ENCODE measurements around the gene GFI1. TPM values are rescaled to one million over a fixed set of nuclear protein-coding genes. Genes with fewer than 3 reads are reported as not detected.

GFI1 gene
- total and polyA plus RNA-seq, 2 donors (not counting 3 experiments of a cell fraction or from before 2014, with no cell fraction given) = 0.11 to 0.22 TPM

DNA sequence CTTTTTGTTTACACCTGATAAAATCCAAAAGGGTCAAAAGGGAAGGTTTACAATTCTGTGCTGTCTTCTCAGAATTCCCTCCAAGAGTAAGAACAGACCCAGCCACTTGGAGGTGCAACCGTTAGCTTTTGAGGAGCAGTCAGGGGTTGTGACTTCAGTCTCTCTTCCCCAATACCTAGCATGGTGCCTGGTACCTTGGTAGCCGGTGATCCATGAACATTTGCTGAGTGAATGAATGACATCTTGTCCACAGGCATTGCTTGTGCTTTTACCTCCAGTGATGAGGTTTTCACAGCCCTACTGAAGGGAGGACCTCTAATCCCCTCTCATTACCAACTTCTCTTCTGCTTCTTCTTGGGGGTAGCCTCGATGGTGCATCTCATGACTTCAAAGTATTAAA lies 11.7 kb downstream of the GFI1 start:
- Histone ChIP-seq H2AFZ (ENCODE audit: low read depth, low read length) (no peak overlapping the region), H3K4me2 (ENCODE audit: insufficient read depth, low read length) (no peak overlapping the region), H3K4me1 (ENCODE audit: control insufficient read depth, extremely low read depth, insufficient read depth, low read length) (no peaks in the 10 kb centered on the region), H3K4me3 (replicated peaks in 1 of 3; ENCODE audit: insufficient read depth in 1 of 3, low read depth in 1 of 3, low read length in 3 of 3) (no peak overlapping the region), H3K27ac (ENCODE audit: insufficient read depth, low read depth, low read length) (no peak overlapping the region), H3K9me3 (replicated peaks; ENCODE audit: control insufficient read depth, insufficient read depth, low read length) (no peaks in the 10 kb centered on the region), H3K9me1 (replicated peaks; ENCODE audit: control insufficient read depth, extremely low read depth, insufficient read depth, low read length) (no peaks in the 10 kb centered on the region), H4K20me1 (replicated peaks; ENCODE audit: control insufficient read depth, extremely low read depth, insufficient read depth, low read length) (no peaks in the 10 kb centered on the region), H3K79me2 (ENCODE audit: control insufficient read depth, insufficient read depth, low read length) (no peaks in the 10 kb centered on the region), H3K9ac (replicated peaks; ENCODE audit: extremely low read depth, insufficient read depth, low read length) (no peak overlapping the region), H3K36me3 (ENCODE audit: control insufficient read depth in 2 of 2, extremely low read depth in 1 of 2, insufficient read depth in 2 of 2, low read length in 2 of 2) (no peaks in the 10 kb centered on the region), H3K27me3 (ENCODE audit: control insufficient read depth in 2 of 2, insufficient read depth in 2 of 2, low read length in 2 of 2) (peaks cover 31 to 39% of the 10 kb centered on the region in 2 experiments)
- CTCF ChIA-PET = interaction anchor here (1.2 kb wide), 1 partner anchor 165 kb away, joined by 6 read pairs; no protein-coding TSS in a partner anchor
- TF ChIP-seq POLR2AphosphoS5 (IDR thresholded peaks at IDR 0.05; ENCODE audit: insufficient read depth, low read depth, low read length) (no peak), POLR2A (IDR thresholded peaks at IDR 0.05; ENCODE audit: low read depth, low read length) (no peak), FOS (IDR thresholded peaks at IDR 0.05; ENCODE audit: borderline replicate concordance, insufficient read depth, low read length) (no peak), MYC (IDR thresholded peaks at IDR 0.05; ENCODE audit: low read depth, low read length) (no peak), JUN (IDR thresholded peaks at IDR 0.05; ENCODE audit: borderline replicate concordance, insufficient read depth, insufficient read length, low read depth) (no peak), GATA2 (IDR thresholded peaks at IDR 0.05; ENCODE audit: insufficient read depth, insufficient read length, low read depth, low read length) (no peak), EZH2 (IDR thresholded peaks at IDR 0.05; ENCODE audit: borderline replicate concordance, low read depth, low read length, severe bottlenecking) (no peak)
- TF ChIP-seq, protein P1, sequence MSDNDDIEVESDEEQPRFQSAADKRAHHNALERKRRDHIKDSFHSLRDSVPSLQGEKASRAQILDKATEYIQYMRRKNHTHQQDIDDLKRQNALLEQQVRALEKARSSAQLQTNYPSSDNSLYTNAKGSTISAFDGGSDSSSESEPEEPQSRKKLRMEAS (IDR thresholded peaks at IDR 0.05; ENCODE audit: insufficient read depth, insufficient read length) = no peak
- TF ChIP-seq, protein P2, sequence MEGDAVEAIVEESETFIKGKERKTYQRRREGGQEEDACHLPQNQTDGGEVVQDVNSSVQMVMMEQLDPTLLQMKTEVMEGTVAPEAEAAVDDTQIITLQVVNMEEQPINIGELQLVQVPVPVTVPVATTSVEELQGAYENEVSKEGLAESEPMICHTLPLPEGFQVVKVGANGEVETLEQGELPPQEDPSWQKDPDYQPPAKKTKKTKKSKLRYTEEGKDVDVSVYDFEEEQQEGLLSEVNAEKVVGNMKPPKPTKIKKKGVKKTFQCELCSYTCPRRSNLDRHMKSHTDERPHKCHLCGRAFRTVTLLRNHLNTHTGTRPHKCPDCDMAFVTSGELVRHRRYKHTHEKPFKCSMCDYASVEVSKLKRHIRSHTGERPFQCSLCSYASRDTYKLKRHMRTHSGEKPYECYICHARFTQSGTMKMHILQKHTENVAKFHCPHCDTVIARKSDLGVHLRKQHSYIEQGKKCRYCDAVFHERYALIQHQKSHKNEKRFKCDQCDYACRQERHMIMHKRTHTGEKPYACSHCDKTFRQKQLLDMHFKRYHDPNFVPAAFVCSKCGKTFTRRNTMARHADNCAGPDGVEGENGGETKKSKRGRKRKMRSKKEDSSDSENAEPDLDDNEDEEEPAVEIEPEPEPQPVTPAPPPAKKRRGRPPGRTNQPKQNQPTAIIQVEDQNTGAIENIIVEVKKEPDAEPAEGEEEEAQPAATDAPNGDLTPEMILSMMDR (IDR thresholded peaks at IDR 0.05; ENCODE audit: extremely low read depth in 1 of 2, insufficient read depth in 1 of 2, low read depth in 1 of 2, low read length in 2 of 2) = no peak
- POLR2A ChIA-PET = no interaction called here
- dilution Hi-C loops (cut with MboI; ENCODE audit: extremely low pct_ligation_motif_present, low sequenced_read_pairs) (no loop called here), intact Hi-C loops (cut with micrococcal nuclease) (no loop called here)
- no TSS peak for BruUV-seq (replicated peaks)
- FAIRE-seq = no peak
- DNase-seq (ENCODE audit: low read depth, low spot score) = no peak
